Neural progenitor cell (in vitro differentiated cells): ENCODE measurements around the gene INAFM1.

Experiments
- EZH2 ChIP-seq: fragments of 200-600 bp; sonication (generic); IDR thresholded peaks from 2 replicates; pipeline ENCODE4 v1.6.1; 2017; ENCODE audit warnings: antibody characterized with exemption, mild to moderate bottlenecking, moderate library complexity
- EZH2phosphoT487 ChIP-seq: fragments of 200-600 bp; sonication (generic); IDR thresholded peaks from 2 replicates; pipeline ENCODE4 v1.6.1; 2017; ENCODE audit warnings: antibody characterized with exemption
- TF ChIP-seq, protein P1 (sequence below): fragments of 200-600 bp; sonication (generic); IDR thresholded peaks from 2 replicates; pipeline ENCODE4 v1.5.1; 2017; ENCODE audit warnings: antibody characterized with exemption, mild to moderate bottlenecking

- TF ChIP-seq EZH2, result no peak
- TF ChIP-seq, protein P1, sequence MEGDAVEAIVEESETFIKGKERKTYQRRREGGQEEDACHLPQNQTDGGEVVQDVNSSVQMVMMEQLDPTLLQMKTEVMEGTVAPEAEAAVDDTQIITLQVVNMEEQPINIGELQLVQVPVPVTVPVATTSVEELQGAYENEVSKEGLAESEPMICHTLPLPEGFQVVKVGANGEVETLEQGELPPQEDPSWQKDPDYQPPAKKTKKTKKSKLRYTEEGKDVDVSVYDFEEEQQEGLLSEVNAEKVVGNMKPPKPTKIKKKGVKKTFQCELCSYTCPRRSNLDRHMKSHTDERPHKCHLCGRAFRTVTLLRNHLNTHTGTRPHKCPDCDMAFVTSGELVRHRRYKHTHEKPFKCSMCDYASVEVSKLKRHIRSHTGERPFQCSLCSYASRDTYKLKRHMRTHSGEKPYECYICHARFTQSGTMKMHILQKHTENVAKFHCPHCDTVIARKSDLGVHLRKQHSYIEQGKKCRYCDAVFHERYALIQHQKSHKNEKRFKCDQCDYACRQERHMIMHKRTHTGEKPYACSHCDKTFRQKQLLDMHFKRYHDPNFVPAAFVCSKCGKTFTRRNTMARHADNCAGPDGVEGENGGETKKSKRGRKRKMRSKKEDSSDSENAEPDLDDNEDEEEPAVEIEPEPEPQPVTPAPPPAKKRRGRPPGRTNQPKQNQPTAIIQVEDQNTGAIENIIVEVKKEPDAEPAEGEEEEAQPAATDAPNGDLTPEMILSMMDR, result no peak
- TF ChIP-seq EZH2phosphoT487, result no peak
Observed at GRCh38 chr19:47269596-47269995, 5.1 kb upstream of the INAFM1 start.
